Skeletal muscle satellite cell (primary cell): ENCODE data around the gene RAB27B.

Experiments used
- H3K27me3 ChIP-seq: 2 replicates; pipeline ENCODE4 v1.7.0; 2013; ENCODE audit warnings: low read length; ENCODE audit not compliant: control insufficient read depth, insufficient read depth
- H3K36me3 ChIP-seq: 2 replicates; pipeline ENCODE4 v1.7.0; 2013; ENCODE audit warnings: mild to moderate bottlenecking, control low read depth, low read length; ENCODE audit not compliant: insufficient read depth
- H3K4me1 ChIP-seq: 2 replicates; pipeline ENCODE4 v1.7.0; 2013; ENCODE audit warnings: low read length; ENCODE audit not compliant: control insufficient read depth, insufficient read depth
- H3K4me2 ChIP-seq: 2 replicates; pipeline ENCODE4 v1.7.0; 2013; ENCODE audit warnings: mild to moderate bottlenecking, low read length
- H3K4me3 ChIP-seq: 2 replicates; pipeline ENCODE4 v1.7.0; 2013; ENCODE audit warnings: low read length
- H3K9ac ChIP-seq: 2 replicates; pipeline ENCODE4 v1.7.0; 2013; ENCODE audit warnings: mild to moderate bottlenecking, low read depth, low read length, moderate library complexity
- H3K9me3 ChIP-seq: replicated peaks from 2 replicates; pipeline ENCODE4 v1.7.0; 2013; ENCODE audit warnings: mild to moderate bottlenecking, control low read depth, low read length

The RAB27B gene

GRCh38 chr18:54916507-54916906, 88.2 kb downstream of the RAB27B start:
- Histone ChIP-seq H3K4me3 (no peak overlapping the region), H3K9me3 (no peaks in the 10 kb centered on the region), H3K4me1 (no peaks in the 10 kb centered on the region), H3K36me3 (no peaks in the 10 kb centered on the region), H3K9ac (no peak overlapping the region), H3K4me2 (no peak overlapping the region), H3K27me3 (no peaks in the 10 kb centered on the region)

DNA sequence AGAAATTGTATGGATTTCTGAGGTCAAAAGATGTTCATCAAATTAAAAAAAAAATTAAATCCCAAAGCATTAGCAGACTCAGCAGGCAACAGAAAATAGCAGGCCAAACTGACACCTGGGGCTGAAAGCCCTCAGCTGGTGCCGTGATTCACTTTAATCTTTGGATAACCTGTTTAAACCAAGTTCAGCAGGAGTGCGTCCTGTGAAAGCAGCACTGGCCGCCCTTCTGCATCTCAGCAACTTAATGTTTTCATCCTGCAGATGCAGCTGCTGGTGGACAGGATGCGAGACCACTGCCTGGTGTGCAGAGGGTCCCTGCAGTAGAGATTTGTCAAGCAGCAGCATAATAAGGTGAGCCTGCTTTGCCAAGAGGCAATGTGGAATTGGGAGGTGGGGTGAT, 89.8 kb downstream of the RAB27B start:
- Histone ChIP-seq H3K27me3 (no peaks in the 10 kb centered on the region), H3K36me3 (no peaks in the 10 kb centered on the region), H3K9ac (no peak overlapping the region), H3K4me1 (no peaks in the 10 kb centered on the region), H3K4me2 (no peak overlapping the region), H3K4me3 (no peak overlapping the region), H3K9me3 (no peaks in the 10 kb centered on the region)

DNA sequence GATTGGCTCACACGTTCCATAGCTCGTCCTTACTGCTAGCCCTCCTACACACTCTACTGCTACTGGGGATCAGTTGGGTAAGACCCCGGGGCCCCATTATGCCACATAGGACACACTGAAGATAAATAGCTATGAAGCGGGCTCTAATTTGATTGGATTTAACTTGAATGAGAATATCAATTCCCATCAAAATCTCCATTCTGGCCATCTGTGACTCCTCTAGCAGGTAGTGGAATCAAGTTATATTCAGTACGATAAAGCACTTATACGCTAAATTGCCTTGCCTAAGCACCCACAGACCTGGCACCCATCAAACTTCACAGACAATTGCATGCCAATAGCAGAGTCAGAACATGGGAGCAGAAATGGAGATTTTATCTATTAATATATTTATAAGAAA, 91.1 kb downstream of the RAB27B start:
- no peak overlapping the region for H3K4me3 ChIP-seq
- no peaks in the 10 kb centered on the region for H3K27me3 ChIP-seq
- H3K4me1 ChIP-seq = no peaks in the 10 kb centered on the region
- H3K9ac ChIP-seq = no peak overlapping the region
- H3K4me2 ChIP-seq = no peak overlapping the region
- H3K36me3 ChIP-seq = no peaks in the 10 kb centered on the region
- H3K9me3 ChIP-seq = no peaks in the 10 kb centered on the region

- Histone ChIP-seq H3K9me3 (no peaks in the 10 kb centered on the region), H3K4me1 (peaks cover 15% of the 10 kb centered on the region), H3K4me2 (no peak overlapping the region), H3K4me3 (no peak overlapping the region), H3K27me3 (no peaks in the 10 kb centered on the region), H3K36me3 (no peaks in the 10 kb centered on the region), H3K9ac (no peak overlapping the region)
Measured at GRCh38 chr18:54923339-54923956, 95.2 kb downstream of the RAB27B start.

DNA sequence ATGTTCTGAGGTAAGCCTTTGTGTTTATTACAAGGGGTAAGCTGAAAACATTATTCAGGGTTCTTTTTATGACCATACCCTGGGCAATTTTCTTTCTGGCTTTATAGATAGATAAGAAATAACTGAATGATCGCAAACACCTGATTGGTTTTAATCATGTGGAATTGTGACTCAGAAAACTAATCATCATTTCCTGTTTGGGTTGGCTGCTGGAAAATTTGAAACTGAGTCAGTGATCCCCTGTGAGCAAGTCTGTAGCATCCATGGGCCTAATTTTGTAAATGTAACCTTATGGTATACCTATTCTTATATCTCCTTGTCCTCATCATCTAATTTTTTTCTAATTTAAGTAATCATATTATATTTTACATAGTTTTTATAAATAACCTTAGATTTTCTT, 96.7 kb downstream of the RAB27B start:
- H3K27me3 ChIP-seq = no peaks in the 10 kb centered on the region

GRCh38 chr18:54926593-54927325, 98.5 kb downstream of the RAB27B start:
- no peak overlapping the region for H3K4me2 ChIP-seq
- H3K27me3 ChIP-seq = no peaks in the 10 kb centered on the region
- no peak overlapping the region for H3K9ac ChIP-seq
- no peak overlapping the region for H3K4me3 ChIP-seq
- H3K9me3 ChIP-seq = no peaks in the 10 kb centered on the region
- no peaks in the 10 kb centered on the region for H3K36me3 ChIP-seq
- peaks cover 15% of the 10 kb centered on the region for H3K4me1 ChIP-seq

More for the DNA sequence above, 96.7 kb downstream of the RAB27B start:
- no peak overlapping the region for H3K4me2 ChIP-seq
- H3K4me1 ChIP-seq = peaks cover 15% of the 10 kb centered on the region
- H3K9me3 ChIP-seq = no peaks in the 10 kb centered on the region
- no peak overlapping the region for H3K9ac ChIP-seq
- H3K4me3 ChIP-seq = no peak overlapping the region
- H3K36me3 ChIP-seq = no peaks in the 10 kb centered on the region

- Histone ChIP-seq H3K4me3 (no peak overlapping the region), H3K4me1 (peaks cover 15% of the 10 kb centered on the region), H3K9me3 (no peaks in the 10 kb centered on the region), H3K36me3 (no peaks in the 10 kb centered on the region), H3K9ac (no peak overlapping the region), H3K4me2 (no peak overlapping the region), H3K27me3 (no peaks in the 10 kb centered on the region)
Measured at GRCh38 chr18:54928236-54928635, 100.0 kb downstream of the RAB27B start.

GRCh38 chr18:54931152-54931551, 102.9 kb downstream of the RAB27B start:
- no peaks in the 10 kb centered on the region for H3K36me3 ChIP-seq
- no peaks in the 10 kb centered on the region for H3K27me3 ChIP-seq
- H3K9ac ChIP-seq = no peak overlapping the region
- peaks cover 10% of the 10 kb centered on the region for H3K4me1 ChIP-seq
- no peak overlapping the region for H3K4me2 ChIP-seq
- no peaks in the 10 kb centered on the region for H3K9me3 ChIP-seq
- no peak overlapping the region for H3K4me3 ChIP-seq

GRCh38 chr18:54932472-54932871, 104.2 kb downstream of the RAB27B start:
- H3K9me3 ChIP-seq = no peaks in the 10 kb centered on the region
- peaks cover 2% of the 10 kb centered on the region for H3K4me1 ChIP-seq
- H3K4me2 ChIP-seq = no peak overlapping the region
- H3K9ac ChIP-seq = no peak overlapping the region
- no peak overlapping the region for H3K4me3 ChIP-seq
- H3K27me3 ChIP-seq = no peaks in the 10 kb centered on the region
- no peaks in the 10 kb centered on the region for H3K36me3 ChIP-seq

DNA sequence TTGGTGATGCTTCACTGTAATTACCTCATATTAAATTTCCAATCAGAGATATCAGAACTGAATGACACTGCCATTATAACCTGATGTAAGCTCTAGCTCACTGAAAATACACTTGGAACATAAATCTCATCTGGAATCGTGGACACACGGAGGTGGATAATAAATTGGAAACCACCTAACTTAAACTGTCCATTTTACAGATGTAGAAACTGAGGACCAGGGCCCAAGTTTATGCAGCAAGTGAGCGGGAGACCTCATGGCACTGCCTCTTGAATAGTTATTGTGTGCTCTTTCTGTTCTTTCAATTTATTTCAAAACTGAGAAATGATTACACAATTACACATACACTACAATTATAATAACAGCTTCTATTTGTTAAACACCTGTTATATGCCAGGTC, 110.2 kb downstream of the RAB27B start:
- Histone ChIP-seq H3K36me3 (peaks cover 4% of the 10 kb centered on the region), H3K9me3 (no peaks in the 10 kb centered on the region), H3K4me1 (no peaks in the 10 kb centered on the region), H3K4me3 (no peak overlapping the region), H3K27me3 (no peaks in the 10 kb centered on the region), H3K9ac (no peak overlapping the region), H3K4me2 (no peak overlapping the region)

- Histone ChIP-seq H3K9me3 (no peaks in the 10 kb centered on the region), H3K36me3 (peaks cover 4% of the 10 kb centered on the region), H3K4me2 (no peak overlapping the region), H3K4me1 (no peaks in the 10 kb centered on the region), H3K27me3 (no peaks in the 10 kb centered on the region), H3K9ac (no peak overlapping the region), H3K4me3 (no peak overlapping the region)
Measured at GRCh38 chr18:54939361-54939917, 111.2 kb downstream of the RAB27B start.

- H3K4me2 ChIP-seq = no peak overlapping the region
- H3K27me3 ChIP-seq = no peaks in the 10 kb centered on the region
- H3K36me3 ChIP-seq = peaks cover 4% of the 10 kb centered on the region
- H3K4me3 ChIP-seq = no peak overlapping the region
- H3K4me1 ChIP-seq = no peaks in the 10 kb centered on the region
- no peaks in the 10 kb centered on the region for H3K9me3 ChIP-seq
- H3K9ac ChIP-seq = no peak overlapping the region
Measured at GRCh38 chr18:54942144-54942543, 113.9 kb downstream of the RAB27B start.
